Stimulated activated memory B cell treated with anti-CD40 and anti-IgM and Interleukin-4, amounts not matched to agents 10 μg/mL and 1 μg/mL and 100 μg/mL, for 72 hours (primary cell): ENCODE measurements around the gene PRDM10.
"Not testable (repeated sequence)": the region's sequence is repeated elsewhere in the genome, so short reads cannot be mapped to it uniquely, and the experiment has no call there.

Experiments used
- ATAC-seq: fragments of 150-1000 bp; cut with Tn5 transposase; 2 replicates; pipeline ENCODE4 v1.10.0; 2021
- H3K27ac Mint-ChIP-seq: one replicate; pipeline ENCODE4 v1.8.0; 2022; ENCODE audit warnings: mild to moderate bottlenecking, mixed read lengths
- H3K27me3 Mint-ChIP-seq: one replicate; pipeline ENCODE4 v1.8.0; 2022; ENCODE audit warnings: mixed read lengths
- H3K36me3 Mint-ChIP-seq: one replicate; pipeline ENCODE4 v1.8.0; 2022; ENCODE audit warnings: mixed read lengths
- H3K4me1 Mint-ChIP-seq: one replicate; pipeline ENCODE4 v1.8.0; 2022; ENCODE audit warnings: mixed read lengths
- H3K4me3 Mint-ChIP-seq: one replicate; pipeline ENCODE4 v1.8.0; 2022; ENCODE audit warnings: mild to moderate bottlenecking, moderate library complexity, mixed read lengths
- H3K9me3 Mint-ChIP-seq: one replicate; pipeline ENCODE4 v1.8.0; 2022; ENCODE audit warnings: mixed read lengths

PRDM10 gene

DNA sequence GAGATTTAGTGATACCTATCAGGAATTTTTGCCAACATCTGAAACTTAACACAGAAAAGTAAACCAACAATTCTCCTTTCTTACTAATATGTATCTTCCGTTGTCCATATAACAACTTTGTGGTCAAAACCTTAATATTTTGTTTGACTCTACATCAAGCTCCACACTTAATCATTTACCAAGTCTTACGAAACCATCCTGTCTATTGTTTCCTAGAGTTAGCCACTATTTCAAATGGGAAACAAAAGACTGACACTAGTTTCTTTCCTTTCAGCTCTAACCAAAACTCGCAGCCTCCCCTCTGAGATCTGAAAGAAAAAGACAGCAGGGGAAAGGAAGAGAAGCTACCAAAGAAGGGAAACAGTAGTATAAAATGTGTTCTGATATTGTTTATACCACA lies 26.5 kb upstream of the PRDM10 start:
- Mint-ChIP-seq H3K36me3 (no peaks in the 10 kb centered on the region), H3K4me3 (no peak overlapping the region), H3K27ac (no peak overlapping the region), H3K4me1 (no peaks in the 10 kb centered on the region), H3K9me3 (no peaks in the 10 kb centered on the region), H3K27me3 (peaks cover 85% of the 10 kb centered on the region)
- no peak for ATAC-seq

- Mint-ChIP-seq H3K4me1 (peaks cover 16% of the 10 kb centered on the region), H3K27me3 (peaks cover 76% of the 10 kb centered on the region), H3K36me3 (no peaks in the 10 kb centered on the region), H3K4me3 (no peak overlapping the region), H3K9me3 (no peaks in the 10 kb centered on the region), H3K27ac (no peak overlapping the region)
- no peak for ATAC-seq
These were observed 22.7 kb upstream of the PRDM10 start for GRCh38 chr11:130025371-130025770.

DNA sequence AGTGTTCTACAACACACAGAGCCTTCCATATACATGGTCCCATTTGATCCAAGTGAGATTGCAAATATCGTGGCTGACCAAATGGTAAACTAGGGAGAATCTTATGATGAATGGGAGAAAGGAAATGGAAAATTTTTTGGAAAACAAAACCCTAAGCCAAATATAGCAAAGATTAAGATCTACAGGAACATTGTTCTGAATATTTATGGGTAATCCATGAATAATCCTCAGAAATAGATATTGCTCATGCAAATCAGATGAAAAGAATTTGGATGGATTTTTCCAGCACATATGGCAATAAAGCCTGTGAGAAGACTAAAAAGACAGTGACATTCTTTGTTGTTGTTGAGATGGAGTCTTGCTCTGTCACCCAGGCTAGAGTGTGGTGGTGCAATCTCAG lies 21.7 kb upstream of the PRDM10 start:
- H3K4me1 Mint-ChIP-seq = peaks cover 16% of the 10 kb centered on the region
- no peaks in the 10 kb centered on the region for H3K9me3 Mint-ChIP-seq
- no peak for ATAC-seq
- H3K36me3 Mint-ChIP-seq = no peaks in the 10 kb centered on the region
- H3K27me3 Mint-ChIP-seq = peaks cover 76% of the 10 kb centered on the region
- H3K27ac Mint-ChIP-seq = no peak overlapping the region
- H3K4me3 Mint-ChIP-seq = no peak overlapping the region

DNA sequence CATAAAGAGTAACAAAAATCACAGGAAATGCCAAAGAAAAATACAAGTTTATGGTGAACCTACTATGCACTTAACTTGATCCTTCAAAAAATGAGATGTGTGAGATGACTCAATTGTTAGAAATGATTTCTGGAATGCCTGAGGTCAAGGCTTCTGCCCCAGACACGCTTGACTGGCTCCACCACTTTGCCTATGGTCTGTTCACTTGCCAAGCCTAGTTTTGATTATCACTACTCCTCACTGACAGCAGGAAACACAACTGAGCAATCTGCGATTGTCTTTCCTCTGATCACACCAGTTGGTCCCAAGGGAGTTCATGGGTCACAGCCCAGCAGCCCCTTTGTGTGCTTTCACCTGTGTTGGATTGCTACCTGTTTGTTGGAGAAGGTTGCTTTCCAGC lies 20.6 kb upstream of the PRDM10 start:
- peaks cover 77% of the 10 kb centered on the region for H3K27me3 Mint-ChIP-seq
- peak; percentile 92 for ATAC-seq
- no peaks in the 10 kb centered on the region for H3K36me3 Mint-ChIP-seq
- no peaks in the 10 kb centered on the region for H3K9me3 Mint-ChIP-seq
- H3K4me1 Mint-ChIP-seq = peaks cover 16% of the 10 kb centered on the region
- H3K4me3 Mint-ChIP-seq = no peak overlapping the region
- no peak overlapping the region for H3K27ac Mint-ChIP-seq

GRCh38 chr11:130022799-130023198 lies 20.2 kb upstream of the PRDM10 start:
- H3K36me3 Mint-ChIP-seq = no peaks in the 10 kb centered on the region
- ATAC-seq = no peak

GRCh38 chr11:130021606-130022005 lies 19.0 kb upstream of the PRDM10 start:
- peaks cover 62% of the 10 kb centered on the region for H3K27me3 Mint-ChIP-seq
- peaks cover 16% of the 10 kb centered on the region for H3K4me1 Mint-ChIP-seq
- not testable (repeated sequence) for H3K36me3 Mint-ChIP-seq, ATAC-seq, H3K9me3 Mint-ChIP-seq, H3K4me3 Mint-ChIP-seq, H3K27ac Mint-ChIP-seq

More at GRCh38 chr11:130022799-130023198, 20.2 kb upstream of the PRDM10 start:
- Mint-ChIP-seq H3K27me3 (peaks cover 74% of the 10 kb centered on the region), H3K4me1 (peaks cover 16% of the 10 kb centered on the region), H3K4me3 (no peak overlapping the region), H3K9me3 (no peaks in the 10 kb centered on the region), H3K27ac (no peak overlapping the region)

DNA sequence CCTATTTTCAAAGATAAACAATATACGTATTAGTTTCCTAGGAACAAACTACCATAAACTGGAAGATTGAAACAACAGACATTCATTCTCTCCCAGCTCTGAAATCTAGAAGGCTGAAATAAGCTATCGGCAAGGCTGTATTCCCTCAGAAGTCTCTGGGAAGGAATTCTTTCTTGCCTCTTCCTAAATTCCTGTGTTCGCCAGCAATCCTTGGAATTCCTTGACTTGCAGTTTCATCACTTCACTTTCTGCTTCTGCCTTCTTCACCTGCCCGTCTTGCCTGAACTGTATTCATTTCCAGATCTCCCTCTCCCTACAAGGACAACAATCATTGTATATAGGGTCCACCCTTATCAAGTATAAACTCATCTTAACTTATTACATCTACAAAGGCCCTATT lies 17.7 kb upstream of the PRDM10 start:
- Mint-ChIP-seq H3K9me3 (peaks cover 5% of the 10 kb centered on the region), H3K27ac (no peak overlapping the region), H3K27me3 (peaks cover 59% of the 10 kb centered on the region), H3K4me3 (no peak overlapping the region), H3K4me1 (peaks cover 16% of the 10 kb centered on the region), H3K36me3 (peaks cover 5% of the 10 kb centered on the region)
- no peak for ATAC-seq

DNA sequence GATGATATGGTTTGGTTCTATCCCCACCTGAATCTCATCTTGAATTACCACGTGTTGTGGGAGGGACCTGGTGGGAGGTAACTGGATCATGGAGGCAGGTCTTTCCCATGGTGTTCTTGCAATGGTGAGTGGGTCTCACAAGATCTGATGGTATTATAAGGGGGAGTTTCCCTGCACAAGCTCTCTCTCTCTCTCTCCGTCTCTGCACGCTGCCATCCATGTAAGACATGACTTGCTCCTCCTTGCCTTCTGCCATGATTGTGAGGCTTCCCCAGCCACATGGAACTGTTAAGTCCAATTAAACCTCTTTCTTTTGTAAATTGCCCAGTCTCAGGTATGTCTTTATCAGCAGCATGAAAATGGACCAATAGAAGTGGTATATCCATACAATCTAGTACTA lies 13.2 kb upstream of the PRDM10 start:
- H3K36me3 Mint-ChIP-seq, H3K4me1 Mint-ChIP-seq, H3K9me3 Mint-ChIP-seq, ATAC-seq, H3K4me3 Mint-ChIP-seq, H3K27ac Mint-ChIP-seq: not testable (repeated sequence)
- peaks cover 60% of the 10 kb centered on the region for H3K27me3 Mint-ChIP-seq

DNA sequence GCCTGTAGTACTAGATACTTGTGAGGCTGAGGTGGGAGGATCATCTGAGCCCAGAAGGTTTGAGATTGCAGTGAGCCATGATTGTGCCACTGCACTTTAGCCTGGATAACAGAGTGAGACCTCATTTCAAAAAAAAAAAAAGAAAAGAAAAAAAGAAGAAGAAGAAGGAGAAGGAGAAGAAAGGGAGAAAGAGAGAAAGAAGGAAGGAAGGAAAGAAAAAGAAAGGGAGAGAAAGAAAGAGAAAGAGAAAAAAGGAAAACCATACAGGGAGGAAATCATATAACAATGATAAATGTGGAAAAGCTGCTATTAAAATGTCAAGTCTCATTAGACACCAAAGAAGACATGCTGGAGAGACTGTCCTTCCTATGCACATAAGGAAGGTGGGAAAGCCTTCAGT lies 5.7 kb upstream of the PRDM10 start:
- H3K4me1 Mint-ChIP-seq = peaks cover 14% of the 10 kb centered on the region
- ATAC-seq = no peak
- peaks cover 58% of the 10 kb centered on the region for H3K27me3 Mint-ChIP-seq
- no peaks in the 10 kb centered on the region for H3K36me3 Mint-ChIP-seq
- H3K9me3 Mint-ChIP-seq = no peaks in the 10 kb centered on the region
- H3K27ac Mint-ChIP-seq = no peak overlapping the region
- no peak overlapping the region for H3K4me3 Mint-ChIP-seq

GRCh38 chr11:130006929-130007328 lies 4.3 kb upstream of the PRDM10 start:
- H3K4me1 Mint-ChIP-seq = peaks cover 14% of the 10 kb centered on the region
- H3K27ac Mint-ChIP-seq = no peak overlapping the region
- peaks cover 58% of the 10 kb centered on the region for H3K27me3 Mint-ChIP-seq
- H3K4me3 Mint-ChIP-seq = no peak overlapping the region
- ATAC-seq = no peak
- no peaks in the 10 kb centered on the region for H3K36me3 Mint-ChIP-seq
- H3K9me3 Mint-ChIP-seq = no peaks in the 10 kb centered on the region

- peak overlapping the region; percentile 99 for H3K4me3 Mint-ChIP-seq
- peak overlapping the region; percentile 100 for H3K27ac Mint-ChIP-seq
- H3K36me3 Mint-ChIP-seq = no peaks in the 10 kb centered on the region
- H3K9me3 Mint-ChIP-seq = no peaks in the 10 kb centered on the region
- peaks cover 27% of the 10 kb centered on the region for H3K27me3 Mint-ChIP-seq
- ATAC-seq = no peak
- peaks cover 24% of the 10 kb centered on the region for H3K4me1 Mint-ChIP-seq
These were observed 1.0 kb upstream of the PRDM10 start for GRCh38 chr11:130003717-130004001.

- Mint-ChIP-seq H3K4me1 (peaks cover 29% of the 10 kb centered on the region), H3K27me3 (peaks cover 22% of the 10 kb centered on the region), H3K4me3 (peak overlapping the region; percentile 99), H3K27ac (peak overlapping the region; percentile 100), H3K9me3 (no peaks in the 10 kb centered on the region), H3K36me3 (no peaks in the 10 kb centered on the region)
- peak; percentile 90 for ATAC-seq
These were observed 446 bp upstream of the PRDM10 start for GRCh38 chr11:130002846-130003716.

GRCh38 chr11:130001461-130002351 lies 929 bp downstream of the PRDM10 start:
- Mint-ChIP-seq H3K4me1 (peaks cover 29% of the 10 kb centered on the region), H3K27me3 (peaks cover 9% of the 10 kb centered on the region), H3K27ac (peak overlapping the region; percentile 100), H3K36me3 (peaks cover 6% of the 10 kb centered on the region), H3K9me3 (no peaks in the 10 kb centered on the region), H3K4me3 (peak overlapping the region; percentile 99)
- peak; percentile 28 for ATAC-seq

- H3K27ac Mint-ChIP-seq = peak overlapping the region; percentile 89
- peak overlapping the region; percentile 87 for H3K4me3 Mint-ChIP-seq
- H3K4me1 Mint-ChIP-seq = peaks cover 29% of the 10 kb centered on the region
- no peaks in the 10 kb centered on the region for H3K27me3 Mint-ChIP-seq
- peaks cover 12% of the 10 kb centered on the region for H3K36me3 Mint-ChIP-seq
- ATAC-seq = no peak
- no peaks in the 10 kb centered on the region for H3K9me3 Mint-ChIP-seq
These were observed 2.0 kb downstream of the PRDM10 start for GRCh38 chr11:130000552-130001176.

DNA sequence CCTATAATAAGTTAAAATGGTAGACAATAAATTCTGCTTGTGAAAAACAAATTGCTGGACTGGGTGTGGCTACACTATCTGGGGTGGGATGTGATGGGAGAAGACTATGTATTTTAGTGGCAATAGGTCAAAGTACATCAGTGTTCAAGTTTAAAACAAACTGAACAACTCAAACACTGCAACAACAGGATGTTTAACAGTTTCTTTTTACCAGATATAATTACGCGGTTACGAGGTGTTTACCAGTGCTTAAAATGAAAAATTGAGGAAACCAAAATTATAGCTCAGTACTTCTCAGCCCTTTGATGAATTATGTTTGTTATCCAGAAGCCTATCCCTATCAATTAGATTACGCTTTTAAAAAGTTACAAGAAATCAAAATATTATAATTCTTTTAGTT lies 3.2 kb downstream of the PRDM10 start:
- no peak overlapping the region for H3K27ac Mint-ChIP-seq
- H3K9me3 Mint-ChIP-seq = no peaks in the 10 kb centered on the region
- no peak for ATAC-seq
- peaks cover 12% of the 10 kb centered on the region for H3K36me3 Mint-ChIP-seq
- no peaks in the 10 kb centered on the region for H3K27me3 Mint-ChIP-seq
- peaks cover 26% of the 10 kb centered on the region for H3K4me1 Mint-ChIP-seq
- H3K4me3 Mint-ChIP-seq = no peak overlapping the region
